Pancreas (tissue), 10 donors: ENCODE results near the gene NAA16. TPM values are rescaled to one million over a fixed set of nuclear protein-coding genes. Genes with fewer than 3 reads are reported as not detected.

ENCODE experiments used
- ATAC-seq, 4 donors: fragments of 200-7000 bp; cut with Tn5 transposase; one replicate each; pipeline versions ENCODE4 v1.8.0 to v1.9.1; 2020; ENCODE audit warnings: mild to moderate bottlenecking in 4 of 4, moderate library complexity in 4 of 4
- DNase-seq, 6 donors: peaks; one replicate each; pipeline ENCODE4 v3.0.0-alpha.2; 2020
- FAIRE-seq: peaks from 2 replicates; lab custom pipeline; 2012; peaks lifted over from hg19 to GRCh38; lab: Jason Lieb, UNC
- H3K27ac ChIP-seq, 4 donors: fragments of 200-600 bp; sonication (generic); 1 replicate in 3 of 4; 2 replicates in 1 of 4; pipeline versions ENCODE4 v1.5.0 to v1.8.0; 2020
- H3K27me3 ChIP-seq, 4 donors: fragments of 200-600 bp; one replicate each; pipeline ENCODE4 v1.8.0; 2021
- H3K36me3 ChIP-seq, 3 donors: fragments of 200-600 bp; sonication (generic) in 1 of 3; one replicate each; pipeline versions ENCODE4 v1.5.0 to v1.8.0; 2020 to 2021
- H3K4me1 ChIP-seq, 3 donors: fragments of 200-600 bp; one replicate each; pipeline ENCODE4 v1.8.0; 2021
- H3K4me3 ChIP-seq, 4 donors: fragments of 200-600 bp; sonication (generic) in 2 of 4; one replicate each; pipeline versions ENCODE4 v1.5.0 to v1.8.0; 2020 to 2021
- H3K9me3 ChIP-seq, 4 donors: fragments of 200-600 bp; one replicate each; pipeline ENCODE4 v1.8.0; 2021
- WGBS, 2 donors: extraction: QIAGEN DNeasy Blood & Tissue Kit; methylation state at CpG; one replicate each; pipeline ENCODE4 v1.1.7; 2013; 5-methylcytosine and 5-hydroxymethylcytosine counted together
- intact Hi-C, 3 donors: fragments of 100-400 bp; cut with DNase I; formaldehyde crosslinking; loops; one replicate each; pipeline versions ENCODE4 v1.11.1 to v1.14.2; 2022
- polyA plus RNA-seq, 2 donors: library from polyadenylated mRNA; stranded (reverse); fragments of 200-250 nt; gene quantifications; one replicate each; pipeline ENCODE4 v1.2.3, GENCODE V29; 2013
- total RNA-seq, 6 donors: library from RNA; stranded (reverse); fragmentation: NEBNext Ultra II Directional in 4 of 6; extraction: Animal tissue kit (Norgen Biotek cat#: 25700) in 4 of 6; gene quantifications; one replicate each; pipeline versions ENCODE4 v1.2.1 to v1.2.4, GENCODE V29; 2021 to 2023
- TF ChIP-seq, protein P1 (sequence below), 4 donors: fragments of 200-600 bp; sonication (generic) in 3 of 4; IDR thresholded peaks; one replicate each; pipeline versions ENCODE4 v1.5.0 to v1.8.0; 2021; ENCODE audit warnings: antibody characterized with exemption in 4 of 4
- donor health status: healthy with polysubstance abuse.
- donor health status: DM: no; HTN: no; CAD: no; lungs with moderate emphysema.
- donor health status: DM: no; HTN: no; CAD: no.
- donor health status: control.
- donor health status: control.
- donor health status: Bipolar disorder and iron deficiency.
- donor health status: DM: yes; HTN: yes; CAD: no.
- donor health status: DM: no; HTN: no; CAD: no.
- donor health status: DM: no; HTN: no; CAD: no.
- donor health status: DM: yes; HTN: yes; CAD: no.

The NAA16 gene
- total and polyA plus RNA-seq, 8 donors, result 20.3 to 46.9 (median 24.0) TPM

DNA sequence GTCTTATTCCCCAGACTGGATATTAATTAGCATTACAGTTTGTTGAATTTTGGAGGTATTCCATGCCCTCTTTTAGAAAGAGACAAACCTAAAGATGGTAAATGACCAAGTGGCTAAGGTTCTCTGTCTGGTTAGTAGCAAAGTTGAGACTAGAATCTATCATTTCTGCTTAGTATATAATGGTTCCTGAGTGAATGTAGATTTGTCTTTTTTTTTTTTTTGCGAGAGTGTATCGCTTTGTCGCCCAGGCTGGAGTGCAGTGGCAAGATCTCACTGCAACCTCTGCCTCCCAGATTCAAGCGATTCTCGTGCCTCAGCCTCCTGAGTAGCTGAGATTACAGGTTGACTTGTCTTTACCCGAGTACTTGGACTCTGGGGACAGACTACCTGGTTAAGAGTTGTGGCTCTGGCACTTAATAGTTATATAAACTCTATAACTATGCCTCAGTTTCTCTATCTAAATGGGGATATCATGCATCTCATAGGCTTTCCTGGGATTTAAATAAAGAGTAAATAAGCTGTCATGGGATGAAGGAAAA is 2.7 kb downstream of the NAA16 start:
- Histone ChIP-seq H3K4me3 (peak overlapping the region in 2 of 4 donors; percentile 83 to 99), H3K4me1 (peaks cover 0 to 21% (median 16%) of the 10 kb centered on the region in 3 donors)

DNA sequence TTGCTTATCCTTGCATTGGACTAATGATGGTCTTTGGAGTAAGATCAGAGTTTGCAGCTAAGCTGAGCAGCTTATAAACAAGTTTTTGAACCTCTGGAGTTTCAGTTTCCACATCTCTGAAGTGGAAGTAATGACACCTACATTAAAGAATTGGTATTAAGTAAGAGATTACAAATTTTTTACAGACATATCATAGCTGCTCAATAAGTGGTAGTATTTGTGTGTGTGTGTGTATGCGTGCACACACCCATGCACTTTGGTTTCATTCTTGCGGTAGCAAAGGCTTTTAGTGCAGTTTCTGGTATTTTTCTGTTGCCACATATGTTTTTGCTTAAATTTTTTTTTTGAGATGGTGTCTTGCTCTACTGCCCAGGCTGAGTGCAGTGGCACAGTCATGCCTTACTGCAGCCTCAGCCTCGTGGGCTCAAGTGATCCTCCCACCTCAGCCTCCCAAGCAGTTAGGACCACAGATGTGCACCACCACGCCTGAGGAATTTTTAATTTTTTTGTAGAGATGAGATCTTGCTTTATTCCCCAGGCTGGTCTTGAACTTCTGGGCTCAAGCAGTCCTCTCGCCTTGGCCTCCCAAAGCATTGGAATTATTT is 4.5 kb downstream of the NAA16 start:
- no peaks in the 10 kb centered on the region for H3K27me3 ChIP-seq
- ATAC-seq (no peak), DNase-seq (no peak), FAIRE-seq (no peak)
- intact Hi-C loops, result no loop called here
- WGBS, 2 donors, result 85 to 87% methylated on average over 5 of the region's 5 CpGs
- no peaks in the 10 kb centered on the region for H3K9me3 ChIP-seq
- no peak overlapping the region for H3K4me3 ChIP-seq
- H3K36me3 ChIP-seq, result no peaks in the 10 kb centered on the region
- TF ChIP-seq, protein P1, sequence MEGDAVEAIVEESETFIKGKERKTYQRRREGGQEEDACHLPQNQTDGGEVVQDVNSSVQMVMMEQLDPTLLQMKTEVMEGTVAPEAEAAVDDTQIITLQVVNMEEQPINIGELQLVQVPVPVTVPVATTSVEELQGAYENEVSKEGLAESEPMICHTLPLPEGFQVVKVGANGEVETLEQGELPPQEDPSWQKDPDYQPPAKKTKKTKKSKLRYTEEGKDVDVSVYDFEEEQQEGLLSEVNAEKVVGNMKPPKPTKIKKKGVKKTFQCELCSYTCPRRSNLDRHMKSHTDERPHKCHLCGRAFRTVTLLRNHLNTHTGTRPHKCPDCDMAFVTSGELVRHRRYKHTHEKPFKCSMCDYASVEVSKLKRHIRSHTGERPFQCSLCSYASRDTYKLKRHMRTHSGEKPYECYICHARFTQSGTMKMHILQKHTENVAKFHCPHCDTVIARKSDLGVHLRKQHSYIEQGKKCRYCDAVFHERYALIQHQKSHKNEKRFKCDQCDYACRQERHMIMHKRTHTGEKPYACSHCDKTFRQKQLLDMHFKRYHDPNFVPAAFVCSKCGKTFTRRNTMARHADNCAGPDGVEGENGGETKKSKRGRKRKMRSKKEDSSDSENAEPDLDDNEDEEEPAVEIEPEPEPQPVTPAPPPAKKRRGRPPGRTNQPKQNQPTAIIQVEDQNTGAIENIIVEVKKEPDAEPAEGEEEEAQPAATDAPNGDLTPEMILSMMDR (IDR thresholded peaks at IDR 0.05), result no peak
- H3K4me1 ChIP-seq, result peaks cover 0 to 24% (median 21%) of the 10 kb centered on the region in 3 donors
- no peak overlapping the region for H3K27ac ChIP-seq

More for the DNA sequence above, 2.7 kb downstream of the NAA16 start:
- Histone ChIP-seq H3K9me3 (no peaks in the 10 kb centered on the region), H3K36me3 (no peaks in the 10 kb centered on the region), H3K27ac (peak overlapping the region in 2 of 4 donors; percentile 99), H3K27me3 (no peaks in the 10 kb centered on the region)
- FAIRE-seq, result no peak
- ATAC-seq, result no peak
- TF ChIP-seq, protein P1 (IDR thresholded peaks at IDR 0.05), result no peak
- 33 to 36% methylated on average over 6 of the region's 6 CpGs for WGBS, 2 donors
- no peak for DNase-seq
- intact Hi-C loops, result no loop called here

DNA sequence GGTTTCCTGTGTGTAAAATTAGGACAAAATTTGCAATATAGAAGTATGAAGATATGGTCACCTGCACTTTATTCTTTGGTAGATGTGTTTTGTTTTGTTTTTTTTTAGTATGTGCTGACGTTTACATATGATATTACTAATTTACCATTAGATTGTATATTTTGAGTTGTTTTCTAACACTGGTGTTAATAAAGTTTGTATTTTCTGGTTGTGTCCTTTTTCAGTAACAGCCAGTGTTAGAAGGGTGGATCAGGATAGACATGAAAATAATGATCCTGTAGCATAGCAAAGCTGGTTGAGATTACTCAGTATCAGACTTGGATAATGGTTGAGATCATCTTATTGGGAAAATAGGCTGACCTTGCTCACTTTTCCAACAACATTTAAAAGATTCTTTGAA is 6.2 kb downstream of the NAA16 start:
- ATAC-seq (no peak), FAIRE-seq (no peak), DNase-seq (no peak)
- H3K4me3 ChIP-seq, result no peak overlapping the region
- TF ChIP-seq, protein P1 (IDR thresholded peaks at IDR 0.05), result no peak
- no peaks in the 10 kb centered on the region for H3K36me3 ChIP-seq
- no peaks in the 10 kb centered on the region for H3K9me3 ChIP-seq
- 30 to 54% methylated on average over 1 of the region's 1 CpG for WGBS, 2 donors
- intact Hi-C loops, result no loop called here
- peaks cover 0 to 24% (median 21%) of the 10 kb centered on the region in 3 donors for H3K4me1 ChIP-seq
- H3K27ac ChIP-seq, result no peak overlapping the region
- H3K27me3 ChIP-seq, result no peaks in the 10 kb centered on the region

DNA sequence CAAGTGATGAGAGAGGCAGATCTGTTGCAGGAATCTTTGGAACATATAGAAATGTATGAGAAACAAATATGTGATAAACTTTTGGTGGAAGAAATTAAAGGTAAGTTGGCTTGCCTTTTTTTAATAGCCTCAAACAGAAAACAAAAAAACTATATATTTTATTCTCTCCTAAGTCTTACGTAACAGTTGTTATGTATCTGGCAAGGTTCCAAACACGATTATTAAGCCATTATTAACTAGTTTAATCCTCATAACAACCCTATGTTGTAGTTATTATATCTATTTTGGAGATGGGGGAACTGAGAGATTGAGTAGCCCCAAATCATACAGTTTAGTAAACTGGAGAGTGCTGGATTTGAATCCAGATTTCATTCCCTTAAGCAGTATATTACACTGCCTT is 14.7 kb downstream of the NAA16 start:
- no peak for ATAC-seq
- FAIRE-seq, result no peak
- no peak overlapping the region for H3K27ac ChIP-seq
- no peaks in the 10 kb centered on the region for H3K9me3 ChIP-seq
- WGBS, 2 donors, result 43 to 56% methylated on average over 2 of the region's 2 CpGs
- peaks cover 0 to 26% (median 3%) of the 10 kb centered on the region in 3 donors for H3K36me3 ChIP-seq
- TF ChIP-seq, protein P1 (IDR thresholded peaks at IDR 0.05), result no peak
- no peak overlapping the region for H3K4me3 ChIP-seq
- peaks cover 0 to 18% (median 9%) of the 10 kb centered on the region in 3 donors for H3K4me1 ChIP-seq
- intact Hi-C loops, result no loop called here
- DNase-seq, result no peak
- no peaks in the 10 kb centered on the region for H3K27me3 ChIP-seq

DNA sequence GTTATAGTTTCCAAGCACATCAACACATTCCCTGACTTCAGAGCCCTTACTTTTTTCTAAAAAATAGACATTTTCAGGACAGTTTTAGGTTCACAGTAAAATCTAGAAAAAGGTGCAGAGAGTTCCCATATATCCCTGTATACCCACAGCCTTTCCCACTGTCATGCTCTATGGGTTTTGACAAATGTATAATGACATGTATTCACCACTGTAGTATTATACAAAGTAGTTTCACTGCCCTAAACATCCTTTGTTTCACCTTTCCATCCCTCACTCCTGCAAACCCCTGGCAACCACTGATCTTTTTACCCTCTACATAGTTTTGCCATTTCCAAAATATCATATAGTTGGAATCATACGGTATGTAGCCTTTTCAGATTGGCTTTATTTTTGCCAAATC is 15.6 kb downstream of the NAA16 start:
- H3K4me3 ChIP-seq, result no peak overlapping the region
- no peak for DNase-seq
- H3K4me1 ChIP-seq, result peaks cover 0 to 18% (median 9%) of the 10 kb centered on the region in 3 donors
- H3K9me3 ChIP-seq, result no peaks in the 10 kb centered on the region
- H3K27ac ChIP-seq, result no peak overlapping the region
- FAIRE-seq, result no peak
- H3K36me3 ChIP-seq, result peaks cover 0 to 26% (median 3%) of the 10 kb centered on the region in 3 donors
- intact Hi-C loops, result no loop called here
- H3K27me3 ChIP-seq, result no peaks in the 10 kb centered on the region
- no peak for ATAC-seq
- TF ChIP-seq, protein P1 (IDR thresholded peaks at IDR 0.05), result no peak
- WGBS, 2 donors, result 56 to 72% methylated on average over 1 of the region's 1 CpG
